ENCODE results near the gene CBARP.

The CBARP gene

GRCh38 chr19:1278713-1279660, 41.2 kb upstream of the CBARP start:
- no peak for DNase-seq (ENCODE audit: low read depth)
- H3K4me3 ChIP-seq (ENCODE audit: low read depth, low read length) = no peak overlapping the region
- TF ChIP-seq, protein P1, sequence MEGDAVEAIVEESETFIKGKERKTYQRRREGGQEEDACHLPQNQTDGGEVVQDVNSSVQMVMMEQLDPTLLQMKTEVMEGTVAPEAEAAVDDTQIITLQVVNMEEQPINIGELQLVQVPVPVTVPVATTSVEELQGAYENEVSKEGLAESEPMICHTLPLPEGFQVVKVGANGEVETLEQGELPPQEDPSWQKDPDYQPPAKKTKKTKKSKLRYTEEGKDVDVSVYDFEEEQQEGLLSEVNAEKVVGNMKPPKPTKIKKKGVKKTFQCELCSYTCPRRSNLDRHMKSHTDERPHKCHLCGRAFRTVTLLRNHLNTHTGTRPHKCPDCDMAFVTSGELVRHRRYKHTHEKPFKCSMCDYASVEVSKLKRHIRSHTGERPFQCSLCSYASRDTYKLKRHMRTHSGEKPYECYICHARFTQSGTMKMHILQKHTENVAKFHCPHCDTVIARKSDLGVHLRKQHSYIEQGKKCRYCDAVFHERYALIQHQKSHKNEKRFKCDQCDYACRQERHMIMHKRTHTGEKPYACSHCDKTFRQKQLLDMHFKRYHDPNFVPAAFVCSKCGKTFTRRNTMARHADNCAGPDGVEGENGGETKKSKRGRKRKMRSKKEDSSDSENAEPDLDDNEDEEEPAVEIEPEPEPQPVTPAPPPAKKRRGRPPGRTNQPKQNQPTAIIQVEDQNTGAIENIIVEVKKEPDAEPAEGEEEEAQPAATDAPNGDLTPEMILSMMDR (IDR thresholded peaks at IDR 0.05; ENCODE audit: low read depth, low read length, missing control alignments) = no peak

DNA sequence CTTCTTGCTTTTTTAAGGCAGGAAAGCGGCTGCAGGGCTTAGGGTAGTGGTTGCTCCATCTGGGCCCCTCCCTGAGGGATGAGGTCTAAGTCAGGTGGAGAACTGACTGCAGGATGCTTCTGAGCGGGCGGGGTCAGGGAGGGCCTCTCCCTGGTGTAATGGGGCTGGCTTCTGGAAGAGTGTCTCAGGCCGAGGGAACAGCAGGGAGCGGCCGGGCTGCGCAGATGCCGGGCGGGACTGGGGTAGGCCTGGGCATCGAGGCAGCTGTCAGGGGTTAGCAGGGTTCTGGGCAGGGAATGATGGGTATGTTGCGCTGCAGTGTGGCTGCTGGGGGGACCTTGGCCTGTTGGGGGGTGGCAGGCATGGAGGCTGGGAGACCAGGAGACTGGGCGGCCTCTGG, 40.3 kb upstream of the CBARP start:
- DNase-seq (ENCODE audit: low read depth) = no peak
- TF ChIP-seq, protein P1 (IDR thresholded peaks at IDR 0.05; ENCODE audit: low read depth, low read length, missing control alignments) = no peak
- H3K4me3 ChIP-seq (ENCODE audit: low read depth, low read length) = no peak overlapping the region

DNA sequence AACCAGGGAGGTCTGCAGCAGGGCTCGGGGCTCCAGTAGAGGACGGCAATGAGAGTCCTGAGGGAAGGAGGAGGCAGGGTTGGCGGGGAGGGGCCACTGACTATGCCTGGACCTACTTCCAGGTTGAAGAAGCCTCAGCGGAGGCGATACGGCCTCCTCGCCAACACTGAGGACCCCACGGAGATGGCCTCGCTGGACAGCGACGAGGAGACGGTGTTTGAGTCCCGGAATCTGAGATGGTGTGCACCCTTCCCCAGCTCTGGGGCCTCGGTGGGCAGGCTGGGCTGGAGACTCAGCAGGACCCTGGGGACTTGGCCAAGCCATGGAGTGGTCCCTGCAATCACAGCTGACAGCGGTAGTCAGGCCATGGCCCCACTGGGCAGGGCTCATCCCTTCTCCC, 39.3 kb upstream of the CBARP start:
- TF ChIP-seq, protein P1 (IDR thresholded peaks at IDR 0.05; ENCODE audit: low read depth, low read length, missing control alignments) = no peak
- DNase-seq (ENCODE audit: low read depth) = no peak
- peak overlapping the region; percentile 75; the same call in 1 of the 2 replicates for H3K4me3 ChIP-seq (ENCODE audit: low read depth, low read length)

DNA sequence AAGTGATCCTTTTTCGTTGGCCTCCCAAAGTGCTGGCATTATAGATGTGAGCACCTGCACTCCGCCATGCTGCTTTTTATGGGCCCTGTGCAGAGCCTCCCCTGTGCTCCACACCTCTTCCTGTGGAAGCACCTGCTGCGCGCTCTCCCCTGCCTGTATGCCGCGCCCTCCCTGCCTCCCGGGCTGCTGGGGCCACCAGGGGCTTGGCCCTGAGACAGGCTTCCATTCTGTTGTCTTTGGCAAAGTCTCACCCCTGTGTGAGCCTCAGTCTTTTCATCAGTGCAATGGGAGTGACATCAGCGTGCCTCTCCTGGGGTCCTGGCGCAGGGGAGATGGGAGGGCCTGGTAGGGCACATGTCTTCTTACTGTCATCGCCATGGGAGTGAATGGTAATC, 38.8 kb upstream of the CBARP start:
- H3K4me3 ChIP-seq (ENCODE audit: low read depth, low read length) = peak overlapping the region; percentile 75
- DNase-seq (ENCODE audit: low read depth) = no peak
- TF ChIP-seq, protein P1 (IDR thresholded peaks at IDR 0.05; ENCODE audit: low read depth, low read length, missing control alignments) = no peak

- TF ChIP-seq, protein P1 (IDR thresholded peaks at IDR 0.05; ENCODE audit: low read depth, low read length, missing control alignments) = no peak
- H3K4me3 ChIP-seq (ENCODE audit: low read depth, low read length) = peak overlapping the region; percentile 75
- DNase-seq (ENCODE audit: low read depth) = no peak
Measured at GRCh38 chr19:1275976-1276627, 38.3 kb upstream of the CBARP start.

DNA sequence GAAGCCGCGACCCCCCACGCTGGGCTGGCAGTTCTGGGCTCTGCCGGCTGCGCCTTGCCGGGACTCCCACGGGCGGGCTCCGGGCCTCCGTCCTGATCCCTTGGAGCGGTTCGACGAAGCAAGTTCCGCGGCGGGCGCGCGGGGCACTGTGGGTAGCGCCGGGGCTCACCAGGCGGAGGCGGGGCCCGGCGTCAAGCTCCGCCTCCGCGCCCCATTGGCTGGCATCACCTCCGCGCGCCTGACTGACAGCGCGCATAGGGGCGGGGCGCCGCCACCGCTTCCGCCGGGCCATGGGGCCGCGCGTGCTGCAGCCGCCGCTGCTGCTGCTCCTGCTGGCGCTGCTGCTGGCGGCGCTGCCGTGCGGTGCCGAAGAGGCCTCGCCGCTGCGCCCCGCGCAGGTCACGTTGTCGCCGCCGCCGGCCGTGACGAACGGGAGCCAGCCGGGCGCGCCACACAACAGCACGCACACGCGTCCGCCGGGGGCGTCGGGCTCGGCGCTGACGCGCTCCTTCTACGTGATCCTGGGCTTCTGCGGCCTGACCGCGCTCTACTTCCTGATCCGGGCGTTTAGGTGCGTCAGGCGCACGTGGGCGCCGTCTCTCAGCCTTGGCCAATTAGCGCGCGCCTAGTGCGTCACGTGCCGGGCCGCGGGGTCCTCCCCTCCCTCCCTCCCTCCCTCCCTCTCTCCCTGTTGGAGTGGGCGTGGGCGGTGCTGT, 37.6 kb upstream of the CBARP start, which contains the start of gene FAM174C:
TSS of gene FAM174C (plus strand) at position 271 of the 716 bp plus-strand sequence. CDS start at position 291, 20 bp downstream.
- H3K4me3 ChIP-seq (ENCODE audit: low read depth, low read length) = peak within 1 kb of the TSS; percentile 75
- TF ChIP-seq, protein P1 (IDR thresholded peaks at IDR 0.05; ENCODE audit: low read depth, low read length, missing control alignments) = no peak
- peak; percentile 95 for DNase-seq (ENCODE audit: low read depth)
